AG09309 (cell line): Measurements from ENCODE around the gene NPC1L1.

Experiments used
- DNase-seq: peaks from one replicate; pipeline ENCODE4 v3.0.0-alpha.2; 2010; ENCODE audit warnings: low read depth
- H3K4me3 ChIP-seq: 2 replicates; pipeline ENCODE4 v1.5.1; 2011; ENCODE audit warnings: mild to moderate bottlenecking, low read depth, low read length, moderate library complexity; ENCODE audit not compliant: control insufficient read depth
- TF ChIP-seq, protein P1 (sequence below): IDR thresholded peaks from 2 replicates; pipeline ENCODE4 v1.5.1; 2011; ENCODE audit warnings: mild to moderate bottlenecking, low read depth, low read length, inconsistent platforms; ENCODE audit not compliant: insufficient read depth, control insufficient read depth; ENCODE audit errors: missing control alignments

Gene NPC1L1

GRCh38 chr7:44539669-44540506, 1.2 kb downstream of the NPC1L1 start:
- H3K4me3 ChIP-seq = no peak overlapping the region
- DNase-seq = no peak
- TF ChIP-seq, protein P1, sequence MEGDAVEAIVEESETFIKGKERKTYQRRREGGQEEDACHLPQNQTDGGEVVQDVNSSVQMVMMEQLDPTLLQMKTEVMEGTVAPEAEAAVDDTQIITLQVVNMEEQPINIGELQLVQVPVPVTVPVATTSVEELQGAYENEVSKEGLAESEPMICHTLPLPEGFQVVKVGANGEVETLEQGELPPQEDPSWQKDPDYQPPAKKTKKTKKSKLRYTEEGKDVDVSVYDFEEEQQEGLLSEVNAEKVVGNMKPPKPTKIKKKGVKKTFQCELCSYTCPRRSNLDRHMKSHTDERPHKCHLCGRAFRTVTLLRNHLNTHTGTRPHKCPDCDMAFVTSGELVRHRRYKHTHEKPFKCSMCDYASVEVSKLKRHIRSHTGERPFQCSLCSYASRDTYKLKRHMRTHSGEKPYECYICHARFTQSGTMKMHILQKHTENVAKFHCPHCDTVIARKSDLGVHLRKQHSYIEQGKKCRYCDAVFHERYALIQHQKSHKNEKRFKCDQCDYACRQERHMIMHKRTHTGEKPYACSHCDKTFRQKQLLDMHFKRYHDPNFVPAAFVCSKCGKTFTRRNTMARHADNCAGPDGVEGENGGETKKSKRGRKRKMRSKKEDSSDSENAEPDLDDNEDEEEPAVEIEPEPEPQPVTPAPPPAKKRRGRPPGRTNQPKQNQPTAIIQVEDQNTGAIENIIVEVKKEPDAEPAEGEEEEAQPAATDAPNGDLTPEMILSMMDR = no peak

GRCh38 chr7:44538798-44539668, 2.1 kb downstream of the NPC1L1 start:
- TF ChIP-seq, protein P1 = no peak
- no peak for DNase-seq
- H3K4me3 ChIP-seq = no peak overlapping the region

DNA sequence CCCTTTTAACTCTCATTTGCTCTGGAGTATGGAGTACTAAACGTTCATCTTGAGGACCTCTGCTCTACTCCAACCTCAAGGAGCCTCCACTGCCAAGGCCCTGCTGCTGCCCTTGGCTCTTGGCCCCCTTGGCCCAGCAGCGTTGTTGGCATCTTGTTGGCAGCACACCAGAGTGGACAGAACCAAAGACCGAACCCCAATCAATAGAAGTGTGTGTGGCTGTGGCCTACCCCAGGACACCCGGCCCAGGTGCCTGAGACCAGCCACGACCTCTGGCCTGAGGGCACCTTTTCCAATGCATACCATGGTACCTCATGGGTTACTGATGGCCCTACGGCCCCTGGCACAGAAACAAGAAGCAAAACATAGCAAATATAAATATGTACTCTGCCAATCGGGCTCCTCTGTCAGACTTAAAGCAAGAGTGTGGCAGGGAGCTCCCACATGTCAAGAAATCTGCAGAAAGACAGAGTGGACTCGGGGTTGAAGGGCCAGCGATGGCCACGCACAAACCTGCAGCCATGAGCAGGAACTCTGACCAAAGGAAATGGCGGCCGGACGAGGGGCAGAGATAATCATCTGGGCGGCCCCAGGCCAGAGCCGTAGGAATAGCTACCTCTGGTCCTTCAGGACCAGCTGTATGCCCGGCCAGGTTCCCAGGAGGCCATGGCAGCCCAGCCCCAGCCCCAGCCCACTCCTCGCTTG, 2.9 kb downstream of the NPC1L1 start:
- DNase-seq = no peak
- TF ChIP-seq, protein P1 = no peak
- no peak overlapping the region for H3K4me3 ChIP-seq

GRCh38 chr7:44537442-44537841, 3.7 kb downstream of the NPC1L1 start:
- H3K4me3 ChIP-seq = no peak overlapping the region
- DNase-seq = no peak
- TF ChIP-seq, protein P1 = no peak

GRCh38 chr7:44536090-44536489, 5.0 kb downstream of the NPC1L1 start:
- TF ChIP-seq, protein P1 = no peak
- no peak for DNase-seq
- H3K4me3 ChIP-seq = no peak overlapping the region

GRCh38 chr7:44535348-44536064, 5.6 kb downstream of the NPC1L1 start:
- TF ChIP-seq, protein P1 = no peak
- DNase-seq = no peak
- H3K4me3 ChIP-seq = no peak overlapping the region
